Mammary epithelial cell (primary cell): Measurements from ENCODE around the gene MAP7.

Experiments used
- CTCF ChIP-seq, 2 donors: IDR thresholded peaks in 1 of 2; conservative IDR thresholded peaks in 1 of 2; 2 replicates each; pipeline ENCODE4 v1.5.1; 2011 to 2012; ENCODE audit warnings: inconsistent platforms in 2 of 2, low read length in 2 of 2, mild to moderate bottlenecking in 2 of 2, control low read depth in 1 of 2, low read depth in 1 of 2; ENCODE audit not compliant: insufficient read depth in 1 of 2; ENCODE audit errors: extremely low read depth in 1 of 2
- EZH2 ChIP-seq: IDR thresholded peaks from 2 replicates; pipeline ENCODE4 v1.6.1; 2012; ENCODE audit warnings: low read length, inconsistent platforms, borderline replicate concordance

- no peak for TF ChIP-seq CTCF (conservative IDR thresholded peaks at IDR 0.05 in 1 of 2, IDR thresholded peaks at IDR 0.05 in 1 of 2; ENCODE audit: extremely low read depth in 1 of 2, insufficient read depth in 1 of 2, low read depth in 1 of 2, low read length in 2 of 2)
- TF ChIP-seq EZH2, result no peak
These were observed 750 bp downstream of the MAP7 start for GRCh38 chr6:136549300-136550044.
